IMR-90 (cell line): ENCODE data around the gene ACSS1. TPM values are rescaled to one million over a fixed set of nuclear protein-coding genes. Genes with fewer than 3 reads are reported as not detected.

Source experiments
- ATAC-seq: fragments of 200-7000 bp; cut with Tn5 transposase; 2 replicates; pipeline ENCODE4 v1.9.1; 2020; ENCODE audit warnings: low read depth, mild to moderate bottlenecking, moderate library complexity
- BruUV-seq: library from RNA; stranded (reverse); fragments of 400-500 nt; replicated peaks from 2 replicates; lab custom pipeline; 2021; lab: Mats Ljungman, UMichigan
- CTCF ChIA-PET: fragments of 300-600 bp; formaldehyde crosslinking; extraction: SDS; loops from one replicate; lab custom pipeline; 2021; ENCODE audit warnings: antibody characterized with exemption; lab: Yijun Ruan, JAX
- POLR2A ChIA-PET: fragments of 300-600 bp; sonication (Branson Sonifier 250); formaldehyde crosslinking; loops from one replicate; lab custom pipeline; 2022; ENCODE audit warnings: antibody characterized with exemption; ENCODE audit not compliant: unreplicated experiment; lab: Charles Lee
- DNase-seq: peaks from one replicate; pipeline ENCODE4 v3.0.0; 2013
- H2AFZ ChIP-seq: replicated peaks from 2 replicates; pipeline ENCODE3; 2013; ENCODE audit warnings: low read length, mild to moderate bottlenecking; ENCODE audit not compliant: poor library complexity
- H2AK5ac ChIP-seq: 2 replicates; pipeline ENCODE4 v1.6.1; 2013; ENCODE audit warnings: low read depth, low read length, inconsistent platforms
- H2AK9ac ChIP-seq: replicated peaks from 2 replicates; pipeline ENCODE3; 2013; ENCODE audit warnings: mild to moderate bottlenecking, low read depth, low read length, moderate library complexity; ENCODE audit not compliant: poor library complexity
- H2BK120ac ChIP-seq: 2 replicates; pipeline ENCODE4 v1.6.1; 2013; ENCODE audit warnings: low read depth, low read length, inconsistent platforms
- H2BK15ac ChIP-seq: 3 replicates; pipeline ENCODE4 v1.6.1; 2013; ENCODE audit warnings: low read depth, low read length, inconsistent platforms
- H2BK20ac ChIP-seq: 2 replicates; pipeline ENCODE4 v1.6.1; 2013; ENCODE audit warnings: low read depth, mild to moderate bottlenecking, inconsistent platforms, low read length, moderate library complexity
- H2BK5ac ChIP-seq: 2 replicates; pipeline ENCODE4 v1.6.1; 2013; ENCODE audit warnings: mild to moderate bottlenecking, low read depth, low read length, inconsistent platforms; ENCODE audit not compliant: poor library complexity, severe bottlenecking
- H3K14ac ChIP-seq: replicated peaks from 2 replicates; pipeline ENCODE4 v1.6.1; 2013; ENCODE audit warnings: low read depth, low read length, inconsistent platforms
- H3K18ac ChIP-seq: 2 replicates; pipeline ENCODE4 v1.6.1; 2013; ENCODE audit warnings: low read depth, low read length, control low read depth
- H3K23ac ChIP-seq: 2 replicates; pipeline ENCODE4 v1.6.1; 2013; ENCODE audit warnings: low read depth, low read length, inconsistent platforms
- H3K27ac ChIP-seq: 2 replicates; pipeline ENCODE4 v1.5.1; 2013; ENCODE audit warnings: mild to moderate bottlenecking, control low read depth, low read length; ENCODE audit not compliant: insufficient read depth
- H3K27me3 ChIP-seq: 2 replicates; pipeline ENCODE4 v1.6.1; 2013; ENCODE audit warnings: low read length; ENCODE audit not compliant: control insufficient read depth, insufficient read depth
- H3K36me3 ChIP-seq: 2 replicates; pipeline ENCODE4 v1.6.1; 2013; ENCODE audit warnings: low read length, mixed read lengths; ENCODE audit not compliant: control insufficient read depth, insufficient read depth
- H3K4ac ChIP-seq: 2 replicates; pipeline ENCODE4 v1.6.1; 2013; ENCODE audit warnings: low read depth, low read length, inconsistent platforms
- H3K4me1 ChIP-seq: 2 replicates; pipeline ENCODE4 v1.6.1; 2013; ENCODE audit warnings: low read length, mixed read lengths; ENCODE audit not compliant: control insufficient read depth, insufficient read depth
- H3K4me2 ChIP-seq: 2 replicates; pipeline ENCODE4 v1.6.1; 2013; ENCODE audit warnings: low read depth, mild to moderate bottlenecking, control low read depth, low read length, moderate library complexity
- H3K4me3 ChIP-seq: 2 replicates; pipeline ENCODE4 v1.5.1; 2013; ENCODE audit warnings: low read depth, mild to moderate bottlenecking, control low read depth, low read length, moderate library complexity; ENCODE audit not compliant: insufficient read depth
- H3K56ac ChIP-seq: 2 replicates; pipeline ENCODE4 v1.6.1; 2013; ENCODE audit warnings: low read length, inconsistent platforms; ENCODE audit not compliant: insufficient read depth; ENCODE audit errors: extremely low read depth
- H3K79me1 ChIP-seq, 2 experiments: 2 replicates each; pipeline ENCODE4 v1.6.1; 2013; ENCODE audit warnings: low read length in 2 of 2, inconsistent platforms in 1 of 2, low read depth in 1 of 2
- H3K9ac ChIP-seq: 2 replicates; pipeline ENCODE4 v1.6.1; 2013; ENCODE audit warnings: low read depth, low read length, control low read depth
- H3K9me1 ChIP-seq: 2 replicates; pipeline ENCODE4 v1.6.1; 2013; ENCODE audit warnings: low read length, inconsistent platforms; ENCODE audit not compliant: insufficient read depth
- H3K9me3 ChIP-seq: 2 replicates; pipeline ENCODE4 v1.6.1; 2013; ENCODE audit warnings: low read length; ENCODE audit not compliant: control insufficient read depth, insufficient read depth
- H4K20me1 ChIP-seq: 2 replicates; pipeline ENCODE4 v1.6.1; 2013; ENCODE audit warnings: low read length, inconsistent platforms; ENCODE audit not compliant: insufficient read depth
- H4K5ac ChIP-seq: 2 replicates; pipeline ENCODE4 v1.6.1; 2013; ENCODE audit warnings: mild to moderate bottlenecking, low read depth, low read length, control low read depth
- H4K8ac ChIP-seq, 2 experiments: 2 replicates each; pipeline ENCODE4 v1.6.1; 2013; ENCODE audit warnings: low read depth in 2 of 2, low read length in 2 of 2, control low read depth in 1 of 2, inconsistent platforms in 1 of 2
- H4K91ac ChIP-seq: 2 replicates; pipeline ENCODE4 v1.6.1; 2013; ENCODE audit warnings: low read depth, low read length, inconsistent platforms; ENCODE audit not compliant: insufficient read depth
- BHLHE40 ChIP-seq: fragments of 150-350 bp; IDR thresholded peaks from 2 replicates; pipeline ENCODE4 v1.6.1; 2016; ENCODE audit warnings: mild to moderate bottlenecking, low read depth, low read length
- CEBPB ChIP-seq: IDR thresholded peaks from 2 replicates; pipeline ENCODE4 v1.6.1; 2012; ENCODE audit warnings: low read depth, low read length, improper control_type of control experiment
- CHD1 ChIP-seq: IDR thresholded peaks from 2 replicates; pipeline ENCODE4 v1.6.1; 2012; ENCODE audit warnings: low read depth, low read length, improper control_type of control experiment
- CTCF ChIP-seq: conservative IDR thresholded peaks from 2 replicates; pipeline ENCODE4 v1.5.1; 2012; ENCODE audit warnings: mild to moderate bottlenecking, low read depth, low read length, improper control_type of control experiment
- ELK1 ChIP-seq: fragments of 150-350 bp; IDR thresholded peaks from 2 replicates; pipeline ENCODE4 v1.6.1; 2016; ENCODE audit warnings: low read depth, mild to moderate bottlenecking, low read length, moderate library complexity, borderline replicate concordance
- FOS ChIP-seq: fragments of 150-350 bp; IDR thresholded peaks from 2 replicates; pipeline ENCODE4 v1.6.1; 2016; ENCODE audit warnings: low read depth, low read length
- MAZ ChIP-seq: IDR thresholded peaks from 2 replicates; pipeline ENCODE4 v1.6.1; 2012; ENCODE audit warnings: low read depth, mild to moderate bottlenecking, low read length, improper control_type of control experiment, moderate library complexity, borderline replicate concordance
- MXI1 ChIP-seq: IDR thresholded peaks from 2 replicates; pipeline ENCODE4 v1.6.1; 2012; ENCODE audit warnings: low read depth, mild to moderate bottlenecking, low read length, moderate library complexity, borderline replicate concordance
- NFE2L2 ChIP-seq: fragments of 150-350 bp; IDR thresholded peaks from 2 replicates; pipeline ENCODE4 v1.6.1; 2016; ENCODE audit warnings: low read depth, mild to moderate bottlenecking, low read length
- POLR2A ChIP-seq: IDR thresholded peaks from 2 replicates; pipeline ENCODE4 v1.6.1; 2012; ENCODE audit warnings: mild to moderate bottlenecking, low read depth, low read length
- RAD21 ChIP-seq: IDR thresholded peaks from 2 replicates; pipeline ENCODE4 v1.6.1; 2012; ENCODE audit warnings: low read length, improper control_type of control experiment
- RCOR1 ChIP-seq: IDR thresholded peaks from 2 replicates; pipeline ENCODE4 v1.6.1; 2012; ENCODE audit warnings: mild to moderate bottlenecking, low read length, improper control_type of control experiment; ENCODE audit not compliant: insufficient replicate concordance
- RFX5 ChIP-seq: IDR thresholded peaks from 2 replicates; pipeline ENCODE4 v1.8.0; 2012; ENCODE audit warnings: low read depth, mild to moderate bottlenecking, low read length, moderate library complexity
- SMC3 ChIP-seq: fragments of 150-350 bp; IDR thresholded peaks from 2 replicates; pipeline ENCODE4 v1.6.1; 2016; ENCODE audit warnings: low read depth, mild to moderate bottlenecking, antibody characterized with exemption, low read length, moderate library complexity
- USF2 ChIP-seq: fragments of 150-350 bp; IDR thresholded peaks from 2 replicates; pipeline ENCODE4 v1.6.1; 2017; ENCODE audit warnings: mild to moderate bottlenecking, antibody characterized with exemption, low read length, low read depth
- WGBS, 2 experiments: methylation state at CpG; one replicate each; pipeline versions ENCODE4 v1.1.5 to v1.1.7; 2013; ENCODE audit warnings: missing lambda C conversion rate in 2 of 2; ENCODE audit not compliant: insufficient read length in 1 of 2; ENCODE audit errors: extremely low coverage in 2 of 2; 5-methylcytosine and 5-hydroxymethylcytosine counted together
- dilution Hi-C: fragments of 300-500 bp; cut with HindIII; formaldehyde crosslinking; loops from one replicate; pipeline ENCODE4 v1.14.3; 2018; ENCODE audit warnings: low sequenced_read_pairs; ENCODE audit not compliant: unreplicated experiment
- in situ Hi-C: fragments of 300-500 bp; cut with MboI; formaldehyde crosslinking; loops from 3 replicates; pipeline ENCODE4 v1.14.3; 2019; ENCODE audit warnings: low sequenced_read_pairs, inconsistent platforms, mixed read lengths
- intact Hi-C: fragments of 100-400 bp; cut with micrococcal nuclease; formaldehyde crosslinking; loops from 2 replicates; pipeline ENCODE4 v1.10.0; 2022
- polyA plus RNA-seq, 3 experiments: library from polyadenylated mRNA; depleted of rRNA; stranded (reverse); fragments of >200 nt; gene quantifications; 2 replicates each; pipeline ENCODE4 v1.2.3, GENCODE V29; 2012; ENCODE audit warnings: low replicate concordance in 1 of 3
- total RNA-seq: library from RNA; depleted of rRNA; stranded (reverse); fragments of >200 nt; gene quantifications from 2 replicates; pipeline ENCODE4 v1.2.3, GENCODE V29; 2012

ACSS1 gene
- total and polyA plus RNA-seq, 2 of the 4 experiments (the other 2 are of a cell fraction): 0.72 to 1.2 TPM

- ChIA-PET CTCF (no interaction called here), POLR2A (no interaction called here)
- TF ChIP-seq CEBPB: no peak
- TF ChIP-seq BHLHE40: no peak
- TF ChIP-seq USF2: no peak
- no peak for TF ChIP-seq POLR2A
- no peak for TF ChIP-seq RCOR1
- no peak for TF ChIP-seq RAD21
- no peak for TF ChIP-seq RFX5
- no peak for TF ChIP-seq MXI1
- no peak for TF ChIP-seq FOS
- no peak for TF ChIP-seq SMC3
- no peak for TF ChIP-seq CTCF
- TF ChIP-seq ELK1: no peak
- no peak for TF ChIP-seq MAZ
- TF ChIP-seq NFE2L2: no peak
- no peak for TF ChIP-seq CHD1
Observed at GRCh38 chr20:25032478-25033264, 25.3 kb downstream of the ACSS1 start.

More at GRCh38 chr20:25032478-25033264, 25.3 kb downstream of the ACSS1 start:
- H3K79me1 ChIP-seq: no peaks in the 10 kb centered on the region
- no peak for DNase-seq
- H4K91ac ChIP-seq: no peak overlapping the region
- H4K20me1 ChIP-seq: no peaks in the 10 kb centered on the region
- 0 out of 2 replicates have a peak, but pooled peaks cover 3% of the 10 kb centered on the region for H3K9me1 ChIP-seq
- no peak overlapping the region for H3K27ac ChIP-seq
- H3K9ac ChIP-seq: no peak overlapping the region
- no peak overlapping the region for H2BK5ac ChIP-seq
- no TSS peak for BruUV-seq
- dilution Hi-C loops: no loop called here
- no peak overlapping the region for H2BK120ac ChIP-seq
- no peak overlapping the region for H3K4me2 ChIP-seq
- H3K27me3 ChIP-seq: peaks cover 2% of the 10 kb centered on the region; the same call in 1 of the 2 replicates
- no peak overlapping the region for H3K14ac ChIP-seq
- in situ Hi-C loops: no loop called here
- ATAC-seq: no peak
- no peak overlapping the region for H2BK15ac ChIP-seq
- intact Hi-C loops: no loop called here
- H2AK9ac ChIP-seq: no peak overlapping the region
- no peaks in the 10 kb centered on the region for H3K9me3 ChIP-seq
- H3K56ac ChIP-seq: no peak overlapping the region
- no peak overlapping the region for H4K5ac ChIP-seq
- no peak overlapping the region for H2AK5ac ChIP-seq
- no peak overlapping the region for H3K18ac ChIP-seq
- no peak overlapping the region for H3K4ac ChIP-seq
- H3K4me3 ChIP-seq: no peak overlapping the region
- no peak overlapping the region for H2BK20ac ChIP-seq
- H3K23ac ChIP-seq: no peak overlapping the region
- no peak overlapping the region for H2AFZ ChIP-seq
- no peaks in the 10 kb centered on the region for H3K36me3 ChIP-seq
- 53% methylated on average over 11 of the region's 29 CpGs; no CpG with 5 or more reads in 1 of the 2 experiments for WGBS, 2 experiments
- no peaks in the 10 kb centered on the region; the same call in 1 of the 2 replicates for H3K4me1 ChIP-seq
- no peak overlapping the region for H4K8ac ChIP-seq
